Keratinocyte (primary cell): ENCODE results near the gene ATP6V0D1.

Experiments used
- EZH2 ChIP-seq: IDR thresholded peaks from one replicate; pipeline ENCODE4 v1.6.1; 2012; ENCODE audit warnings: inconsistent platforms, mild to moderate bottlenecking, low read length, moderate library complexity
- TF ChIP-seq, protein P1 (sequence below), 3 experiments: IDR thresholded peaks in 1 of 3; conservative IDR thresholded peaks in 1 of 3; optimal IDR thresholded peaks in 1 of 3; 2 replicates in 2 of 3; 3 replicates in 1 of 3; pipeline versions ENCODE3 to v1.5.1; 2011; ENCODE audit warnings: low read length in 3 of 3, mild to moderate bottlenecking in 3 of 3, moderate library complexity in 2 of 3, control low read depth in 1 of 3, inconsistent platforms in 1 of 3; ENCODE audit not compliant: insufficient read depth in 2 of 3; ENCODE audit errors: extremely low read depth in 1 of 3

- no peak for TF ChIP-seq EZH2
- TF ChIP-seq, protein P1, sequence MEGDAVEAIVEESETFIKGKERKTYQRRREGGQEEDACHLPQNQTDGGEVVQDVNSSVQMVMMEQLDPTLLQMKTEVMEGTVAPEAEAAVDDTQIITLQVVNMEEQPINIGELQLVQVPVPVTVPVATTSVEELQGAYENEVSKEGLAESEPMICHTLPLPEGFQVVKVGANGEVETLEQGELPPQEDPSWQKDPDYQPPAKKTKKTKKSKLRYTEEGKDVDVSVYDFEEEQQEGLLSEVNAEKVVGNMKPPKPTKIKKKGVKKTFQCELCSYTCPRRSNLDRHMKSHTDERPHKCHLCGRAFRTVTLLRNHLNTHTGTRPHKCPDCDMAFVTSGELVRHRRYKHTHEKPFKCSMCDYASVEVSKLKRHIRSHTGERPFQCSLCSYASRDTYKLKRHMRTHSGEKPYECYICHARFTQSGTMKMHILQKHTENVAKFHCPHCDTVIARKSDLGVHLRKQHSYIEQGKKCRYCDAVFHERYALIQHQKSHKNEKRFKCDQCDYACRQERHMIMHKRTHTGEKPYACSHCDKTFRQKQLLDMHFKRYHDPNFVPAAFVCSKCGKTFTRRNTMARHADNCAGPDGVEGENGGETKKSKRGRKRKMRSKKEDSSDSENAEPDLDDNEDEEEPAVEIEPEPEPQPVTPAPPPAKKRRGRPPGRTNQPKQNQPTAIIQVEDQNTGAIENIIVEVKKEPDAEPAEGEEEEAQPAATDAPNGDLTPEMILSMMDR (optimal IDR thresholded peaks at IDR 0.05 in 1 of 3, IDR thresholded peaks at IDR 0.05 in 1 of 3, conservative IDR thresholded peaks at IDR 0.05 in 1 of 3; ENCODE audit: extremely low read depth in 1 of 3, insufficient read depth in 2 of 3, low read length in 3 of 3): no peak
These were observed 9.1 kb downstream of the ATP6V0D1 start for GRCh38 chr16:67471758-67472384.
